Retina (tissue), 1 donor: ENCODE measurements around the gene FOXL2NB.

Experiments used
- DNase-seq: peaks from one replicate; pipeline ENCODE4 v3.0.0-alpha.2; 2016

Gene FOXL2NB

DNA sequence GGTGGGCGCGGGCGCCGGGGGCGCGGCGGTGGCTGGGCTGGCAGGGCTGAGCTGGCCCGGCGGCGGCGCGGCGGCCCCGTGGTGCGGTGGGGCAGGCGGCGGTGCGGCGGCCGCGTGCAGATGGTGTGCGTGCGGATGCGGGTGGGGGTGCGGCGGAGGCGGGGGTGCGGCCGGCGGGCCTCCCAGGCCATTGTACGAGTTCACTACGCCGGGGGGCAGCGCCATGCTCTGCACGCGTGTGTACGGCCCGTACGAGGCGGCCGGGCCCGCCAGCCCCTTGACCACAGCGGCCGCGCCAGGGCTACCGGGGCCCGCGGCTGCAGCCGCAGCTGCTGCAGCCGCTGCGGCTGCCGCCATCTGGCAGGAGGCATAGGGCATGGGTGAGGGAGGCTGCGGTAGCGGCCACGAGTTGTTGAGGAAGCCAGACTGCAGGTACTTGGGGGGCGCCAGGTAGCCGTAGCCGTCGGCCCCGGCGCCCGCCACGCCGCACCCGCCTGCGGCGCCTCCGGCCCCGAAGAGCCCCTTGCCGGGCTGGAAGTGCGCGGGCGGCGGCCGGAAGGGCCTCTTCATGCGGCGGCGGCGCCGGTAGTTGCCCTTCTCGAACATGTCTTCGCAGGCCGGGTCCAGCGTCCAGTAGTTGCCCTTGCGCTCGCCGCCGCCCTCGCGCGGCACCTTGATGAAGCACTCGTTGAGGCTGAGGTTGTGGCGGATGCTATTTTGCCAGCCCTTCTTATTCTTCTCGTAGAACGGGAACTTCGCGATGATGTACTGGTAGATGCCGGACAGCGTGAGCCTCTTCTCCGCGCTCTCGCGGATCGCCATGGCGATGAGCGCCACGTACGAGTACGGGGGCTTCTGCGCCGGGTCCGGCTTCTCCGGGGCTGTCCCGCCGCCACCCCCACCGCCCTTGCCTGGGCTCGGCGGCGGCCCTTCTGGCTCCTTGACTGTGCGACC is 1.0 kb upstream of the FOXL2NB start:
- DNase-seq, result peak; percentile 74

DNA sequence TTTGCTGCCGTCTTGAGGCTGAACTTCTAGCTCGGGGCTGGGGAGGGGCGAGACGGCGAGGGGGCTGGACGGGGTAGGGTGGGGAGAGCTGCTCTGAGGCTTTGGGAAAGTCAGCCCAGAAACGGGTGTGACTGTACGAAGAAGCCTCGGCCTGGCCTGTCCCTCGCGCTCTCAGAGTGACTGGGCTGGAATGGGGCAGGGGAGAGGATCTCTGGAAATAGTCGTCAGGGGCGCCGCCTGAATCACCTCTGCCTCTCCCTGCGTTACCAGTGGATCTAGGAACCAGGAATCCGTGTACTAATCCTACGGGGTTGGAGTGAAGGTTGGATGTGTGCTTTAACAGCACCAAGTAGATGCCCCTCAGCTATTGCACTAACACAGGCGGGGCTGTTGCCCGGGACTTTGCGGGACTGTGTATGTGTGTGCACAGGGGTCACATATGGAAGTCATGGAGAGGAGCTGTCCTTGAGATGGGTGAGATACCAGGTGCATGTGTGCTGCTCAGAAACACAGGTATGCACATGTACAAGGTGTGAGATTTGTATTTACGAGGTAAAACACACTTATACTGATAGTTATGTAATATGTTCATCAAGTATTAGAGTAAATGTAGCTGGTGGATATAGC is 591 bp downstream of the FOXL2NB start:
- peak; percentile 43 for DNase-seq

DNA sequence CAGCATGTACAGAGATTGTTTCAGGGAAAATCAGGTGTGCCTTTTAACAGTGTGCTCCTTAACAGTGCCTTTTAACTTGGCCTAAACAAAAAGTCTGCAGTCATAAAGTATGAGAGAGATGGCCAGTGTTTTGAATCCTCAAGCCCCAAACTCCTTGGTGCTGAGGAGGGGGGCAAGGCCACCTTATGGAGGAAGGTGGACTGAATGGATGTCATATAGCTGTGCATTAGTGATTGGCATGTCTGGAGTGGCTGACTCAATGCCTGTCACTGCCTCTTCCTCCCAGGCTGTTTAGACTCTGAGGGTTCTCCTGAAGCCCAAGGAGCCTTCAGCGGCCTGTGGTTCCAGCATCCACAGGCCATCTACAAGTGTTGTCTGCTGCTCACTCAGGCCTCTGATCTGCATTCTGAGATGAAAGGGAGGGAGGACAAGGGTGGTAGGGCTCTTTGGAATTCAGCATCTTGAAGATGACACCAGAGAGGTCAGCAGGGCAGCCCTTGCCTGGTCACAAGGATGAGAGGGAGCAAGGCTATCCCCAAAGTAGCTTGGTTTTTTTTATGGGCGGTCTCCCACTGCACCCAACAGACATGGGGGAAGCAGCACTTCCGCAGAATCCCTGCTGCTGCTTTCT is 1.5 kb downstream of the FOXL2NB start:
- peak; percentile 18 for DNase-seq

DNA sequence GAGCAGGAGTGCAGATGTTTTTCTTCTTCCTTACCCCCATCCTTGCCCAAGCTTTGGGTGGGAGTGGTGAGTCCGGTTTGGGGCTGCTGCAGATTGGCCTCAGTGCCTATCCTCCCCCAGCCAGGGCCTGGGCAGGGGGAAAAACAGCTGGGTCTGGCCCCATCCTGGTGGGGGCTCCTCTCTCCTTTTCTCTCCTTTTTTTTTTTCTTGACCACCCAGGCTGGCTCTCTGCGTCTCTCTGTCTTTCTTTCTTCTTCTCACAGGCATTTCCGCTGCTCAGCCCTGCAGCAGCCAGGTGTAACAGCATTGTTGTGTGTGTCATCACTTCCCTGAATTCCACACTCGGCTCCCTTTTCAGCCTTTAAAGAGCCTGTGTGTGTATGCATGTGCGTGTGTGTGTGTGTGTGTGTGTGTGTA is 2.0 kb downstream of the FOXL2NB start:
- DNase-seq, result no peak

DNA sequence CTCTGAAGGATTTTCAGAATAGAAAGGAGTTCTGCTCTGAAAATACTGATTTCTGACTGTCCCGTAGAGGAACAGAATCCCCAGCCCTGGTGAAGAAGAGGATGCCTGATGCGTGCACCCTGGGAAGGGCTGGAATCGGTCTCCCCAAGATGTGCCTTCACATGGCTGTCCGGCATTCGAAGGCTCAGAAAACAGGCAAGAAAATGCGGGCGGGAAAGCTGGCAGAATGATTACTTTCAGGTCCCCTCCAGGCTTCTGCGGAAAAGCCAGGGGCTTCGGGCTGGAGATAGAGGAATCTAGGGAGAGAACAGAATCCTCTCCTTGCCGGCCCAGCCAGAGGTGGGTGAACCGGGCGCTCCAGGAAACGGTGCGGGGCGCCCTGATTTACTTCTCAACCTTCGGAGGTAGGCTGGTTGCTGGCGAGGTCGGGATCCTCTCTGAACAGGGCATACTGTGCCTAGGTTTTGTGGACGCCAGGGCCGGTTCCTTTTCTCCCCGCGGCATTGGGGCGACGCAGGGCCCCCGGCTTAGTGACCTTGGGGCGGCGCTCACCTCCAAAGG is 2.5 kb downstream of the FOXL2NB start:
- DNase-seq, result no peak

- DNase-seq, result peak; percentile 86
These were observed 3.1 kb downstream of the FOXL2NB start for GRCh38 chr3:138950006-138950644.

- DNase-seq, result no peak
These were observed 3.7 kb downstream of the FOXL2NB start for GRCh38 chr3:138950701-138951100.

- peak; percentile 65 for DNase-seq
These were observed 13.4 kb downstream of the FOXL2NB start for GRCh38 chr3:138960417-138960852.

- DNase-seq, result no peak
These were observed 16.0 kb downstream of the FOXL2NB start for GRCh38 chr3:138962854-138963560.

DNA sequence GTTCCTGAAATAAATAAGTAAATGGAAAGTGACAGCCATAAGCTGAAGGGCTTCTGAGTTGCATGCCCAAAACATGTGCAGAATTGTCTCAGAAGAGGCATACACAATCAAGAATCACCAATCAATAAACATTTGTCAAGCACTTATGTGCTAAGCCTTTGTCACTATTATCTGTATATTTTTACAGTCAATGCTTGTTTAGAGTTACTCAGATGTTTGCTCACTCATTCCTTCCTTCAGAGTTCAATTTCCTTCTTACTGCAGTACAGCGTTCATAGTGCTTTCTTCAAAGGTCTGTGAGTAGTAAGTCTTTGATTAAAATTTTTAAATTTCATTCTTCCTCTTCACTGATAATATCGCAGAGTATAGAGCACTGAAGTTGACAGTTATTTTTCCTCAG is 17.2 kb downstream of the FOXL2NB start:
- no peak for DNase-seq

DNA sequence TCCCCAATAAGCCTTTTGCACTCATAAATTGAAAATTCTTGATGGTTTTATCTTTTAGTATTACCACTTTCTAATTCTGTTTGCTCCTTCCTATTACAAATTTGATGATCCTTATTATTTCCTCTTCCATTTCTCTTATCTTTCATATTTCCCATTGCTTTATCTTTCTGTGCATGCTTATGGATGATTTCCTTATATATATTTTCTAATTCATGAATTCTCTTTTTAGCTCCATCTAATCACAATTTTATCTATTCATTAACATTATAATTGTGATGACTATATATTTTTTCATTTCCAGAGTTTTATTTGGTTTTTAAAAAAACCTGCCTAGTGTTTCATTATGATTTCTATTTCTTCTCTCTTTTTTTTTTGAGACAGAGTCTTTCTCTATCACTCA is 17.9 kb downstream of the FOXL2NB start:
- DNase-seq, result no peak

GRCh38 chr3:138971766-138972320 is 24.8 kb downstream of the FOXL2NB start:
- DNase-seq, result no peak

DNA sequence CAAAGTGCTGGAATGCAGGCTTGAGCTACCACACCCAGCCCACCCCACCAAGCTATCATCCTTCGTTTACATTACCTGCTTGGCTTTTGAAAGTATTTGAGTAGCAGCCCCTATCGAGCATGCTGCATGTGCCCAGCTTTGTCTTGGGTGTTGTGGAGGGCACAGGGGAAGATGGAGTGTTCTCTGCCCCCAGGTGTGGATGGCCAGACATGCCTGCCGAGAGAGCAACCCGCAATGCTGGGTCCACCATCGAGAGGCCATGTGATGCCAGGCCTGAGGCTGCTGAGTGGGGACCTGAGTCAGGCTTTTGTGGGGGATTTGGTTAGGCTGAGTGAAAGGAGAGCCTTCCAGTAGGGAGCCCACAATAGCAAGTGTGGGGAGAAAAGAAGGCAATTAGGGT is 25.9 kb downstream of the FOXL2NB start:
- DNase-seq, result no peak

GRCh38 chr3:138974462-138974861 is 27.4 kb downstream of the FOXL2NB start:
- no peak for DNase-seq

DNA sequence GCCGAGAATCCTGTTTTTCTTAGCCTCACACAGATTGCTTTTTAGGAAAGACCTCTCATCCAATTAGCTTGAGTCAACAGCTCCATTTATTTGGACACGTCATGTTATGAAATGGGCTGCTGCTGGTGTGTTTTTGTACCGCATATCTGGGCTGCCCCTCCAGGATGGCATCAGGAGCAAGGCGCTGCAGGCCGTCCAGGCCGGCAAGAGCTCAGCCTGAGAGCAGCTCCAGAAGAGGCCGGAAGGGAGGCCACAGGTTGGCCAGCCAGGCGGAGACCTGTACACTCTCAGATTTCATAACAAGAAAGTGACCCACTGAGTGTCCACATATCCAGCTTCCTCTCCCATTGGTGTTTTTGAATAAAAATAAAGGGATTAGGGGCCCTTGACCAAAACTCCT is 28.3 kb downstream of the FOXL2NB start:
- no peak for DNase-seq

DNA sequence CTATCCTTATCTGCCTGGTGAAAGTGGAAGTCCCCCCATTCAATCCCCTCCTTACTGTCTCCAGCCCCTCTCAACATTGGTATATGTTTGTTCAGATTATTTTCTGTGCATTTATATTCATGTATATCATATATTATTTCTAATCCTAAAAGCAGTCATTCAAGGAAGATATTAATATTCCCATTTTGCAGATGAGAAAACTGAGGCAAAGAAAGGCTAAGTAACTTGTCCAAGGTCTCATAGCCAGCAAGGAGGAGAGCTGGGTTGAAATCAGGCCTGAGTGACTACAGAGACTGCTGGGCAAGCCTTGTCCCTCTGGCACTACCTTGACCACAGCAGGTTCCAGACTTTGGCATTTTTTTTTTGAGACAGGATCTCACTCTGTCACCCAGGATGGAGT is 29.0 kb downstream of the FOXL2NB start:
- no peak for DNase-seq

DNA sequence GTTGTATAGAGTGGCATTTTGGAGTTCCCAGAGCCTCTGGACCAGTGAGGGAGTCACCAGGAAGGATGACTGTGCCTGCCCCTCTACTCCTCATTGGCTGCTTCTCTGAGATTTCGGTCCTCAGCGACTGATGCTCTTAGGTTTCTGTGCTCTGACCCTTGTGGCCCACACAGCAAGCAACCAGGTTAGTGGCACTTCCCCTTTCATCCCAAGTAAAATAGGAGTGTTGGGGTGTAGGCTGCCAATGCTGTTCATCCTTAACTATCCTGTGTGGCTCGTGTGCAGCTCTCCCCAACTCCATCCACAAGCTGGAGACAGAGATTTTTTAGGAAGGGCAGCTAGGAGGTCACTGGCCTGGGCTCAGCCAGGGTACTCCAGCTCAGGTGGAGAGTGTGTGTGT is 37.8 kb downstream of the FOXL2NB start:
- no peak for DNase-seq

- no peak for DNase-seq
These were observed 38.9 kb downstream of the FOXL2NB start for GRCh38 chr3:138985932-138986331.

DNA sequence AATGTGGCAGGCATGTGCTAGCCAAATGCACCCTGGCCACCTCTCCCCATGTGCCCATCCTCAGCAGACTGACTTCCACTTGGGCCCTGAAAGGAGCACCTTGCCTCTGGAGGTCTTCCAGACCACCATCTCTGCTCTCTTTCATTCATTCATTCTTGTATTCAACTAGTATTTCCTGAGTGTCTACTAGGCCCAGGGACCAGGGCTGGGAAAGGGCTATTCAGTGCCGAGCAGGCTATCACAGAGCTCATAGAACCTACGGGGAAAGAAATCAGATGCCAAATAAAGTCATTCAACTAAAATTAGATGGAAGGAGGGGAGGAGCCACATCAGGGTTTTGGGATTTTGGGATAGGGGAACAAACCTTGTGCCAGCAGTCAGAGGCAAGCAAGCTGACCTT is 40.2 kb downstream of the FOXL2NB start:
- no peak for DNase-seq

DNA sequence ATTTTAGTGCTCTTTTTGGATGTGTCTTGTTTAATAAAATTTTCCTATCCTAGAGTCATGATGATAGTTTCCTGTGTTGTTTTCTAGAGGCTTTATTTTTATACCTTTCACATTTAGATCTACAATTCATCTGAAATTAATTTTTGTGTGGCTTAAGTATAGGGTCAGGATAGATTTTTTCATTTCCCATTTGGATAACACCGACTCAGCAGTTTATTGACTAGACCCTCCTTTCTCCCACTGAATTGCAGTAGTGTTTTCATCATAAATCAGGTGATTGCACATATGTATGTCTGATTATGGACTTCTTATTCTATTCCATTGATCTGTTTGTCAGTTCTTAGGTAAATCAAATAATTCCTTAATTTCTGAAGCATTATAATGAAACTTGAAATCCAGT is 48.7 kb downstream of the FOXL2NB start:
- DNase-seq, result no peak
